ENCODE data around the gene MRPS15.

DNA sequence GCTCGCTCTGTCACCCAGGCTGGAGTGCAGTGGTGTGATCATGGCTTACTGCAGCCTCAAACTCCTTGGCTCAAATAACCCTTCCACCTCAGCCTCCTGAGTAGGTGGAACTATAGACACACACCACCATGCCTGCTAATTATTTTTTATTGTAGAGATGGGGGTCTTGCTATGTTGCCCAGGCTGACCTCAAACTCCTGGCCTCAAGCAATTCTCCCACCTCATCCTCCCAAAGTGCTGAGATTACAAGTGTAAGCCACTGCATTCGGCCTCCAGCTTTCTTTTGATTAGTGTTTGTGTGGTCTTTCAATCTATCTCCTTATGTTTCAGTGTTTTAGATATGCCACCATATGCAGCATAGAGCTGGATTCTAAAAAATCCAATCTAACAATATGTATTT lies 38.4 kb upstream of the MRPS15 start:
- TF ChIP-seq CTCF (IDR thresholded peaks at IDR 0.05 in 2 of 3, conservative IDR thresholded peaks at IDR 0.05 in 1 of 3; ENCODE audit: borderline replicate concordance in 1 of 3, insufficient read depth in 1 of 3, low read depth in 2 of 3, low read length in 2 of 3) (no peak), RAD21 (IDR thresholded peaks at IDR 0.05; ENCODE audit: low read depth) (no peak), ZNF274 (IDR thresholded peaks at IDR 0.05; ENCODE audit: low read depth, low read length) (no peak)
- TF ChIP-seq, protein P1, sequence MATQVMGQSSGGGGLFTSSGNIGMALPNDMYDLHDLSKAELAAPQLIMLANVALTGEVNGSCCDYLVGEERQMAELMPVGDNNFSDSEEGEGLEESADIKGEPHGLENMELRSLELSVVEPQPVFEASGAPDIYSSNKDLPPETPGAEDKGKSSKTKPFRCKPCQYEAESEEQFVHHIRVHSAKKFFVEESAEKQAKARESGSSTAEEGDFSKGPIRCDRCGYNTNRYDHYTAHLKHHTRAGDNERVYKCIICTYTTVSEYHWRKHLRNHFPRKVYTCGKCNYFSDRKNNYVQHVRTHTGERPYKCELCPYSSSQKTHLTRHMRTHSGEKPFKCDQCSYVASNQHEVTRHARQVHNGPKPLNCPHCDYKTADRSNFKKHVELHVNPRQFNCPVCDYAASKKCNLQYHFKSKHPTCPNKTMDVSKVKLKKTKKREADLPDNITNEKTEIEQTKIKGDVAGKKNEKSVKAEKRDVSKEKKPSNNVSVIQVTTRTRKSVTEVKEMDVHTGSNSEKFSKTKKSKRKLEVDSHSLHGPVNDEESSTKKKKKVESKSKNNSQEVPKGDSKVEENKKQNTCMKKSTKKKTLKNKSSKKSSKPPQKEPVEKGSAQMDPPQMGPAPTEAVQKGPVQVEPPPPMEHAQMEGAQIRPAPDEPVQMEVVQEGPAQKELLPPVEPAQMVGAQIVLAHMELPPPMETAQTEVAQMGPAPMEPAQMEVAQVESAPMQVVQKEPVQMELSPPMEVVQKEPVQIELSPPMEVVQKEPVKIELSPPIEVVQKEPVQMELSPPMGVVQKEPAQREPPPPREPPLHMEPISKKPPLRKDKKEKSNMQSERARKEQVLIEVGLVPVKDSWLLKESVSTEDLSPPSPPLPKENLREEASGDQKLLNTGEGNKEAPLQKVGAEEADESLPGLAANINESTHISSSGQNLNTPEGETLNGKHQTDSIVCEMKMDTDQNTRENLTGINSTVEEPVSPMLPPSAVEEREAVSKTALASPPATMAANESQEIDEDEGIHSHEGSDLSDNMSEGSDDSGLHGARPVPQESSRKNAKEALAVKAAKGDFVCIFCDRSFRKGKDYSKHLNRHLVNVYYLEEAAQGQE (IDR thresholded peaks at IDR 0.05; ENCODE audit: low read depth), result no peak

Data from HCT116 (cell line).